Psoas muscle (tissue), 8 donors: ENCODE results near the gene STARD10. TPM values are rescaled to one million over a fixed set of nuclear protein-coding genes. Genes with fewer than 3 reads are reported as not detected.
A peak's percentile ranks its signal among the peaks of the same experiment; 100 is the strongest.

ENCODE experiments used
- ATAC-seq, 4 donors: fragments of 200-7000 bp; cut with Tn5 transposase; one replicate each; pipeline ENCODE4 v1.9.1; 2020; ENCODE audit warnings: moderate library complexity in 3 of 4, mild to moderate bottlenecking in 2 of 4
- DNase-seq, 2 donors: peaks; one replicate each; pipeline ENCODE4 v3.0.0-alpha.2; 2020
- H3K27ac ChIP-seq: fragments of 200-600 bp; one replicate; pipeline ENCODE4 v1.8.0; 2022
- H3K27me3 ChIP-seq, 3 donors: fragments of 200-600 bp in 1 of 3; one replicate each; pipeline versions ENCODE4 v1.6.1 to v1.8.0; 2013 to 2022; ENCODE audit warnings: low read length in 2 of 3, mild to moderate bottlenecking in 2 of 3, moderate library complexity in 1 of 3; ENCODE audit not compliant: insufficient read depth in 3 of 3
- H3K36me3 ChIP-seq, 2 donors: fragments of 200-600 bp in 1 of 2; one replicate each; pipeline versions ENCODE4 v1.6.1 to v1.8.0; 2013 to 2022; ENCODE audit warnings: low read depth in 1 of 2, mild to moderate bottlenecking in 1 of 2, moderate library complexity in 1 of 2; ENCODE audit not compliant: insufficient read depth in 1 of 2
- H3K4me1 ChIP-seq: fragments of 200-600 bp; one replicate; pipeline ENCODE4 v1.8.0; 2022
- H3K4me3 ChIP-seq: fragments of 200-600 bp; one replicate; pipeline ENCODE4 v1.8.0; 2022; ENCODE audit warnings: mild to moderate bottlenecking
- H3K9me3 ChIP-seq: fragments of 200-600 bp; one replicate; pipeline ENCODE4 v1.8.0; 2022
- WGBS, 3 donors: extraction: QIAGEN DNeasy Blood & Tissue Kit; methylation state at CpG; one replicate each; pipeline versions ENCODE4 v1.1.6 to v1.1.7; 2013; 5-methylcytosine and 5-hydroxymethylcytosine counted together
- intact Hi-C, 2 donors: fragments of 100-400 bp; cut with DNase I; formaldehyde crosslinking; loops; one replicate each; pipeline versions ENCODE4 v1.11.0 to v1.14.2; 2022
- polyA plus RNA-seq, 3 donors: library from polyadenylated mRNA; stranded (reverse); fragments of 200-250 nt; gene quantifications; one replicate each; pipeline ENCODE4 v1.2.3, GENCODE V29; 2013
- total RNA-seq, 4 donors: library from RNA; stranded (reverse); fragmentation: NEBNext Ultra II Directional in 2 of 4; extraction: Animal tissue kit (Norgen Biotek cat#: 25700) in 2 of 4; gene quantifications; one replicate each; pipeline versions ENCODE4 v1.2.1 to v1.2.4, GENCODE V29; 2021 to 2023
- TF ChIP-seq, protein P1 (sequence below): fragments of 200-600 bp; IDR thresholded peaks from one replicate; pipeline ENCODE4 v1.8.0; 2022; ENCODE audit warnings: antibody characterized with exemption
- donor health status: healthy with polysubstance abuse.
- donor health status: DM: no; HTN: no; CAD: no; lungs with moderate emphysema.
- donor health status: Bipolar disorder and iron deficiency.
- donor health status: healthy.
- donor health status: DM: yes; HTN: yes; CAD: no.
- donor health status: DM: no; HTN: no; CAD: no.
- donor health status: DM: no; HTN: no; CAD: no.
- donor health status: DM: yes; HTN: yes; CAD: no.

STARD10 gene
- total and polyA plus RNA-seq, 7 donors: 18.6 to 99.9 (median 57.3) TPM

DNA sequence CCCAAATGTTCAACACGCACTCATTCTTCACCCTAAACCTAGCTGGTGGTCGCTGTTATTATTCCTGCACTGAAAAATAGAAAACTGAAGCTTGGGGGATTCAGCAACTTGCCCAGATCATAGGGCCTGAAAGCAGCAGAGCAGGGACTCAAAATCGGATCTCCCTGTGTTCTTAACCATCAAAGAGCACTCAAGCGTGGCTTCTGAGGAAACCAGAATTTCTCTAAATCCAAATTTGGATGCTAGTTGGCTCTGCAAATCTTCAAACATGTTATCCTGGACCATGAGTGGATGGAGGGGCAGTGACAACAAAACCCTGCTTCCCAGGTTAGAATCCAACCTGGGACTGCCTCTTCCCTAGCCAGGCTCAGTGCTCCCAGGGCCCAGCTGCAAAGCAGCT is 30.0 kb downstream of the STARD10 start:
- Histone ChIP-seq H3K27me3 (no peaks in the 10 kb centered on the region), H3K36me3 (no peaks in the 10 kb centered on the region), H3K9me3 (no peaks in the 10 kb centered on the region), H3K4me1 (peaks cover 6% of the 10 kb centered on the region), H3K4me3 (no peak overlapping the region), H3K27ac (no peak overlapping the region)
- 92 to 95% (median 93%) methylated on average over 4 of the region's 4 CpGs for WGBS, 3 donors
- ATAC-seq: no peak
- intact Hi-C loops: no loop called here
- no peak for DNase-seq
- TF ChIP-seq, protein P1, sequence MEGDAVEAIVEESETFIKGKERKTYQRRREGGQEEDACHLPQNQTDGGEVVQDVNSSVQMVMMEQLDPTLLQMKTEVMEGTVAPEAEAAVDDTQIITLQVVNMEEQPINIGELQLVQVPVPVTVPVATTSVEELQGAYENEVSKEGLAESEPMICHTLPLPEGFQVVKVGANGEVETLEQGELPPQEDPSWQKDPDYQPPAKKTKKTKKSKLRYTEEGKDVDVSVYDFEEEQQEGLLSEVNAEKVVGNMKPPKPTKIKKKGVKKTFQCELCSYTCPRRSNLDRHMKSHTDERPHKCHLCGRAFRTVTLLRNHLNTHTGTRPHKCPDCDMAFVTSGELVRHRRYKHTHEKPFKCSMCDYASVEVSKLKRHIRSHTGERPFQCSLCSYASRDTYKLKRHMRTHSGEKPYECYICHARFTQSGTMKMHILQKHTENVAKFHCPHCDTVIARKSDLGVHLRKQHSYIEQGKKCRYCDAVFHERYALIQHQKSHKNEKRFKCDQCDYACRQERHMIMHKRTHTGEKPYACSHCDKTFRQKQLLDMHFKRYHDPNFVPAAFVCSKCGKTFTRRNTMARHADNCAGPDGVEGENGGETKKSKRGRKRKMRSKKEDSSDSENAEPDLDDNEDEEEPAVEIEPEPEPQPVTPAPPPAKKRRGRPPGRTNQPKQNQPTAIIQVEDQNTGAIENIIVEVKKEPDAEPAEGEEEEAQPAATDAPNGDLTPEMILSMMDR: no peak

DNA sequence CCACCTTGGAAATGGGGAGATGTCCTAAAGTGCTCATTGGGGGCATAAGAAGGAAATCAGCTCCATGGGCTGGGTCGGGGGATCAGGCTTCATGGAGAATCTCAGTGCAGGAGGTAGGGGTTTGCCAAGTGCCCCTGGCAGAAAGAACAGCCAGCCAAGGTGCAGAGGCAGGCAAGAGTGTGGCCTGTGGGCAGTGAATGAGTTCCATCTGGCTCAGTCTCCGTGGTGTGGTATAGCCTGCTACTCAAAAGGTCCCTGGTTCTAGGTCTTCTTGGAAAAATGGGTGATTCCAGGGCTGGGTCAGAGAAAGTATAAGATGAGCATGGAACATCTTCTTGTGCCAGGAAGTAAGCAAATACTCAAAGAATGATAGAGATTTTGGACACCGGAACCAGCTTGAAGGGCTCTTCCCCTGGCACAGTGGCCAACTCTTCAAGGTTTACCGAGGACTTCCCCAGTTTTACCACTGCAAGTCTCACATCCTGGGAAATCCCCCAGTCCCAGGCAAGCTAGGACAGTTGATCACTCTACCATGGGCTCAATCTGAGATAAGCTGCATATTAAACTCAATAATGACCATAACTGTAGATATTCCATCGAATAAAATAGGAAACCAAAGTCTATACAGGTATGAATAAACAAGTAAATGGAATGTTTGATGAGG is 31.1 kb downstream of the STARD10 start:
- DNase-seq (no peak), ATAC-seq (no peak)
- Histone ChIP-seq H3K4me3 (no peak overlapping the region), H3K9me3 (no peaks in the 10 kb centered on the region), H3K27me3 (no peaks in the 10 kb centered on the region), H3K27ac (no peak overlapping the region), H3K36me3 (peaks cover 0 to under 1% of the 10 kb centered on the region in 2 donors), H3K4me1 (peaks cover 6% of the 10 kb centered on the region)
- WGBS, 3 donors: 52 to 78% (median 53%) methylated on average over 5 of the region's 5 CpGs
- TF ChIP-seq, protein P1: no peak
- intact Hi-C loops: no loop called here

DNA sequence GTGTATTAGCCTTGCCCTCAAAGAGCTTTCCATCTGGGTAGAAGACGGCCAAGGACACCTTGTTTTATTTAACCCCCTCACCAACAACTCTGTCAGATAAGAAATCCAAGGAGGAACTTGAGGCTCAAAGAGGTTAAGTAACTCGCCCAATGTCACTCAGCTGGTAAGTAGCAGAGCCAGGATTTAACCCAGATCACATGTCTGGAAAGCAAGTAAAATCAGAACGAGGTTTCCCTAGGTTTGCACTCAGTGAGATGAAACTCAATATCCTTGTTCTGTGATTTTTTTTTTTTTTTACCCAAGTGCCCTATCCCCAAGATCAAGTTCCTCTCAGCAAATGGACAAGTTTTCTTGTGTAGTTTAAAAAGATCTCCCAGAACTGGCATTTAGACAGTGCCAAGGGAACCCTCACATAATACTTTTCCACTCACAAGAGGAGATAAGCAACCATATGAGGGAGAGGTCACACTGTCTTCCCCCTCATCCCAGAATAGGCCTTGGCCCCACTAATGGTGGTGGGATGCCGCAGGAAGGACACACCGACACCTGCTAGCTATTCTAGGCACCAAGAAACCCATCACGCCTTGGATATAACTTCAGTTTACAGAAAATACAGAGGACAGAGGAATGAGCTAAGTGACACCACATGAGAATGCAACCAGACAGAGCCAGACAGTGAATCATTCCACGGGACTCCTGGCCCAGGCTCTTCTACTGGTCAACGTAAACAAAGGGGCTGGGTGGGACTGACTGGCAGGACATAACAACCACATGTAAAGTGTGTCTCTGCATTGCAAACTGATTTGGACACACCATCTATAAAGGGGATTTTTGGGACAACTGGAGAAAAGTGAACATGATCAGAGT is 33.1 kb downstream of the STARD10 start:
- DNase-seq (no peak), ATAC-seq (peak; percentile 60 to 80 (median 74))
- Histone ChIP-seq H3K9me3 (no peaks in the 10 kb centered on the region), H3K27ac (peak overlapping the region; percentile 37), H3K36me3 (peaks cover 0 to 8% of the 10 kb centered on the region in 2 donors), H3K27me3 (no peaks in the 10 kb centered on the region), H3K4me3 (no peak overlapping the region), H3K4me1 (peaks cover 6% of the 10 kb centered on the region)
- intact Hi-C loops: no loop called here
- TF ChIP-seq, protein P1: no peak
- WGBS, 3 donors: 39 to 57% (median 41%) methylated on average over 8 of the region's 8 CpGs

DNA sequence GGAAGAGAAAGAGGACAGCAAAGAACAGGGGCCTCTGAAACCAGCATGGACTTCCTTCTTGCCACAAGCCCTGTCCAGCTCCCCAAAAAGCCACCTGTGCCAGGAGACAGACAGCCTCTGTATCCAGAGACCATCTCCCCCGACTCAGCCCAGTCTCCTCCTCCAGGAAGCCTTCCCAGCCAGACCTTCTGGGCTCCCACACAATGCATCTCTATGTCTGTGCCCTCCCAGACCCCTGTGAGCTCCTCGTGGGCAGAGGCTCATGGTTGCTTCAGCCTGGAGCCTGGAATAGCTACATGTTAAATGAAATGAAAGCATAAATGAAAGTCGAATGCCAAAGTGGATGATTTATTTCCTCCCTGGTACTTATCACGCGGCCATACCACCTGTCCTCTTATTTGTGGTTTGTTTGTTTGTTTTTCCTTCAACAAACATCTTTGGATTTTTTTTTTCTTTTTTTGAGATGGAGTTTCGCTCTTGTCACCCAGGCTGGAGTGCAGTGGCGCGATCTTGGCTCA is 34.3 kb downstream of the STARD10 start:
- Histone ChIP-seq H3K4me3 (no peak overlapping the region), H3K9me3 (no peaks in the 10 kb centered on the region), H3K36me3 (peaks cover 0 to 12% of the 10 kb centered on the region in 2 donors), H3K27me3 (no peaks in the 10 kb centered on the region), H3K27ac (no peak overlapping the region), H3K4me1 (peaks cover 6% of the 10 kb centered on the region)
- intact Hi-C loops: no loop called here
- ATAC-seq (no peak), DNase-seq (no peak)
- TF ChIP-seq, protein P1: no peak
- 67 to 70% (median 70%) methylated on average over 8 of the region's 8 CpGs for WGBS, 3 donors
